Measurements from ENCODE around the gene INTS15. TPM values are rescaled to one million over a fixed set of nuclear protein-coding genes. Genes with fewer than 3 reads are reported as not detected.

INTS15 gene
- polyA plus RNA-seq, 1 donor from 2014 or later, result 36.2 TPM

DNA sequence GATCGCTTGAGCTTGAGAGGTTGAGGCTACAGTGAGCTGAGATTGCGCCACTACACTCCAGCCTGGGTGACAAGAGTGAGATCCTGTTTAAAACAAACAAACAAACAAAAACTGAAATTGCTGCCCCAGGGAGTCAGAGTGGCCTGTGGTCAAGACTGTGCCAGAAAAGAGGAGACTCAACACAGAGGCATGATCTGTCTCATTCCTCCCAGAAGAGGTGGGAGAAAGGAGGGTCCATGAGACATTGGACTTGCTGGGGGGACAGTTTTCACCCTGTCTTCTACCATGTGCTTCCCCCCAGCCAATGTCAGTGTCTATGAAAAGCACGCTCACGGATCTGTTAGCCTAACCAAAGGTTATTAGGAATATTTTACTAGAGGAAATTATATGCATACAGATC lies 28.8 kb downstream of the INTS15 start:
- no peak overlapping the region for H3K9ac ChIP-seq (ENCODE audit: low read length)
- H3F3A ChIP-seq (ENCODE audit: insufficient read depth, low read length, poor library complexity, severe bottlenecking), result no peaks in the 10 kb centered on the region
- no peak overlapping the region for H3K27ac ChIP-seq (ENCODE audit: low read length)
- H2AFZ ChIP-seq (ENCODE audit: low read depth, low read length), result no peak overlapping the region
- H3K4me3 ChIP-seq (ENCODE audit: low read length), result no peak overlapping the region
- H3K79me2 ChIP-seq (replicated peaks; ENCODE audit: insufficient read depth, low read length), result no peaks in the 10 kb centered on the region
- no peak overlapping the region for H3K4me2 ChIP-seq (ENCODE audit: low read length)
- no peaks in the 10 kb centered on the region for H4K20me1 ChIP-seq (ENCODE audit: insufficient read depth)
- no peaks in the 10 kb centered on the region for H3K36me3 ChIP-seq (ENCODE audit: insufficient read depth, low read length)
- no peaks in the 10 kb centered on the region for H3K9me3 ChIP-seq (ENCODE audit: low read length)
- H3K9me2 ChIP-seq (ENCODE audit: insufficient read depth, low read length), result no peaks in the 10 kb centered on the region
- H3K27me3 ChIP-seq (ENCODE audit: insufficient read depth, low read depth, low read length), result no peaks in the 10 kb centered on the region
- TF ChIP-seq RAD21 (conservative IDR thresholded peaks at IDR 0.05) (no peak), TAF1 (IDR thresholded peaks at IDR 0.05; ENCODE audit: low read depth) (no peak), SMC3 (conservative IDR thresholded peaks at IDR 0.05; ENCODE audit: poor library complexity) (no peak), POLR2AphosphoS5 (IDR thresholded peaks at IDR 0.05) (no peak), EP300 (conservative IDR thresholded peaks at IDR 0.05; ENCODE audit: poor library complexity, severe bottlenecking) (no peak), EZH2 (IDR thresholded peaks at IDR 0.05; ENCODE audit: borderline replicate concordance, insufficient read depth, low read length, poor library complexity, severe bottlenecking) (no peak), MXI1 (conservative IDR thresholded peaks at IDR 0.05; ENCODE audit: poor library complexity, severe bottlenecking) (no peak)
- TF ChIP-seq, protein P1, sequence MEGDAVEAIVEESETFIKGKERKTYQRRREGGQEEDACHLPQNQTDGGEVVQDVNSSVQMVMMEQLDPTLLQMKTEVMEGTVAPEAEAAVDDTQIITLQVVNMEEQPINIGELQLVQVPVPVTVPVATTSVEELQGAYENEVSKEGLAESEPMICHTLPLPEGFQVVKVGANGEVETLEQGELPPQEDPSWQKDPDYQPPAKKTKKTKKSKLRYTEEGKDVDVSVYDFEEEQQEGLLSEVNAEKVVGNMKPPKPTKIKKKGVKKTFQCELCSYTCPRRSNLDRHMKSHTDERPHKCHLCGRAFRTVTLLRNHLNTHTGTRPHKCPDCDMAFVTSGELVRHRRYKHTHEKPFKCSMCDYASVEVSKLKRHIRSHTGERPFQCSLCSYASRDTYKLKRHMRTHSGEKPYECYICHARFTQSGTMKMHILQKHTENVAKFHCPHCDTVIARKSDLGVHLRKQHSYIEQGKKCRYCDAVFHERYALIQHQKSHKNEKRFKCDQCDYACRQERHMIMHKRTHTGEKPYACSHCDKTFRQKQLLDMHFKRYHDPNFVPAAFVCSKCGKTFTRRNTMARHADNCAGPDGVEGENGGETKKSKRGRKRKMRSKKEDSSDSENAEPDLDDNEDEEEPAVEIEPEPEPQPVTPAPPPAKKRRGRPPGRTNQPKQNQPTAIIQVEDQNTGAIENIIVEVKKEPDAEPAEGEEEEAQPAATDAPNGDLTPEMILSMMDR (IDR thresholded peaks at IDR 0.05; ENCODE audit: poor library complexity, severe bottlenecking), result no peak
- TF ChIP-seq, protein P2, sequence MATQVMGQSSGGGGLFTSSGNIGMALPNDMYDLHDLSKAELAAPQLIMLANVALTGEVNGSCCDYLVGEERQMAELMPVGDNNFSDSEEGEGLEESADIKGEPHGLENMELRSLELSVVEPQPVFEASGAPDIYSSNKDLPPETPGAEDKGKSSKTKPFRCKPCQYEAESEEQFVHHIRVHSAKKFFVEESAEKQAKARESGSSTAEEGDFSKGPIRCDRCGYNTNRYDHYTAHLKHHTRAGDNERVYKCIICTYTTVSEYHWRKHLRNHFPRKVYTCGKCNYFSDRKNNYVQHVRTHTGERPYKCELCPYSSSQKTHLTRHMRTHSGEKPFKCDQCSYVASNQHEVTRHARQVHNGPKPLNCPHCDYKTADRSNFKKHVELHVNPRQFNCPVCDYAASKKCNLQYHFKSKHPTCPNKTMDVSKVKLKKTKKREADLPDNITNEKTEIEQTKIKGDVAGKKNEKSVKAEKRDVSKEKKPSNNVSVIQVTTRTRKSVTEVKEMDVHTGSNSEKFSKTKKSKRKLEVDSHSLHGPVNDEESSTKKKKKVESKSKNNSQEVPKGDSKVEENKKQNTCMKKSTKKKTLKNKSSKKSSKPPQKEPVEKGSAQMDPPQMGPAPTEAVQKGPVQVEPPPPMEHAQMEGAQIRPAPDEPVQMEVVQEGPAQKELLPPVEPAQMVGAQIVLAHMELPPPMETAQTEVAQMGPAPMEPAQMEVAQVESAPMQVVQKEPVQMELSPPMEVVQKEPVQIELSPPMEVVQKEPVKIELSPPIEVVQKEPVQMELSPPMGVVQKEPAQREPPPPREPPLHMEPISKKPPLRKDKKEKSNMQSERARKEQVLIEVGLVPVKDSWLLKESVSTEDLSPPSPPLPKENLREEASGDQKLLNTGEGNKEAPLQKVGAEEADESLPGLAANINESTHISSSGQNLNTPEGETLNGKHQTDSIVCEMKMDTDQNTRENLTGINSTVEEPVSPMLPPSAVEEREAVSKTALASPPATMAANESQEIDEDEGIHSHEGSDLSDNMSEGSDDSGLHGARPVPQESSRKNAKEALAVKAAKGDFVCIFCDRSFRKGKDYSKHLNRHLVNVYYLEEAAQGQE (IDR thresholded peaks at IDR 0.05; ENCODE audit: borderline replicate concordance), result no peak

DNA sequence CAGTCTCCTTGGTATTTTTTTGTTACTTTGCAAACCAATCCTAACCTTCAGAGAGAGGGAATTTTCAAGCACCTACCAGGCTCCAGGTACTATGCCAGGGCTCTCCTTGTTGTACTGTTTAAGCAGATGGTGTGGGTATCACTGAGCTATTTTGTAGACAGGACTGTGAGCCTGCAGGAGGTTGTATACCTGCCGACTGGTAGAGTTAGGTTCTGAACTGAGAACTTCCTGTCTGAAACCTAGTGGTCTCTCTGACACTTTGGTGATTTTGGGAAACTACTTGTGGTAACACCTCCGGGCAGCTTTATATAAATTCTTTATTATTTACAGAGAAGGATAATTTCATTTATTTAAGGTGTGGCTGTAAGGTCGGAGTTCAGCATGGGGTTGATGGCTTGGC lies 30.1 kb downstream of the INTS15 start:
- no peaks in the 10 kb centered on the region for H3K9me3 ChIP-seq (ENCODE audit: low read length)
- H3K27me3 ChIP-seq (ENCODE audit: insufficient read depth, low read depth, low read length), result no peaks in the 10 kb centered on the region
- TF ChIP-seq EP300 (conservative IDR thresholded peaks at IDR 0.05; ENCODE audit: poor library complexity, severe bottlenecking) (no peak), EZH2 (IDR thresholded peaks at IDR 0.05; ENCODE audit: borderline replicate concordance, insufficient read depth, low read length, poor library complexity, severe bottlenecking) (no peak)
- TF ChIP-seq, protein P2 (IDR thresholded peaks at IDR 0.05; ENCODE audit: borderline replicate concordance), result no peak
- TF ChIP-seq, protein P1 (IDR thresholded peaks at IDR 0.05; ENCODE audit: poor library complexity, severe bottlenecking), result no peak
- H3K9ac ChIP-seq (ENCODE audit: low read length), result no peak overlapping the region
- no peaks in the 10 kb centered on the region for H3K79me2 ChIP-seq (replicated peaks; ENCODE audit: insufficient read depth, low read length)
- H3F3A ChIP-seq (ENCODE audit: insufficient read depth, low read length, poor library complexity, severe bottlenecking), result no peaks in the 10 kb centered on the region
- H3K9me2 ChIP-seq (ENCODE audit: insufficient read depth, low read length), result no peaks in the 10 kb centered on the region
- no peak overlapping the region for H2AFZ ChIP-seq (ENCODE audit: low read depth, low read length)
- no peaks in the 10 kb centered on the region for H4K20me1 ChIP-seq (ENCODE audit: insufficient read depth)
- H3K36me3 ChIP-seq (ENCODE audit: insufficient read depth, low read length), result no peaks in the 10 kb centered on the region
- H3K27ac ChIP-seq (ENCODE audit: low read length), result no peak overlapping the region
- H3K4me2 ChIP-seq (ENCODE audit: low read length), result no peak overlapping the region
- H3K4me3 ChIP-seq (ENCODE audit: low read length), result no peak overlapping the region
